ENCODE data around the gene PGLYRP1. TPM values are rescaled to one million over a fixed set of nuclear protein-coding genes. Genes with fewer than 3 reads are reported as not detected.

Gene PGLYRP1
- total RNA-seq, 1 donor from 2014 or later = not detected

GRCh38 chr19:46032597-46033025 is 9.8 kb upstream of the PGLYRP1 start:
- no peak for DNase-seq (ENCODE audit: low spot score)

- no peak for DNase-seq (ENCODE audit: low spot score)
Observed at GRCh38 chr19:46031781-46032596, 9.1 kb upstream of the PGLYRP1 start.

DNA sequence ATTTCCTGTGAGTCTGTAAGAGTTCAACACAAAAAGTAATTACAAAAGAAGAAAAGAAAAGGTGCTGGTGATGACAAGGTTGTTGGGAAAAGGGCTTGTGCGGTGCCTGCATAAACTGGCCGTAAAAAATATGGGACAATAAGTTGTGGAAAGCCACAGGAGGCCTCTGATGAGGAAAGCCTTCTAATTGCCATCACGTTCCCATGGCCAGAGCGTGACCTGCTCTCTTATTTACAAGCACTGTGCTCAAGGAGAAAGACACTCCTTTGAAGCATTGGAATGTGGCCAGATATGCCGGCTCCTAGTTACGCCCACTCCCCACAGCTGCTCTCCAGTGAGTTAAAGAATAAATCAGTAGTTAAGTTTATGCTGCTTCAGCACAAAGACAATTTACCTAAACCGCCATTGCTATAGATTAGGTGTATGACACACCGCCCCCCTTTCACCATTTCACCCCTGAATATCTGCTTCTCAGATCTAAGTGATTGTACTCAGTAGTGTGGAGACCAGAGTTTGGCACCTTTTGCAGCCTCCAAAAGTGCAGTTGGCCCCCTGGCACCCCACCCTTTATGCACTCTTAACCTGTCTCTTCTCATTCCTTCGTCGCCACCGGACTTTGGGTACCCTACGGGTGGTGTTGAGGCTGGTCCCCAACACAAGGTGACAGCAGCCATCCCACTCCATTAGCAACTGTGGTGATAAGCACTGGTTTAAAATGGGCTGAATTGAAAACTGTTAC is 8.1 kb upstream of the PGLYRP1 start:
- DNase-seq (ENCODE audit: low spot score) = no peak

GRCh38 chr19:46025835-46026234 is 3.0 kb upstream of the PGLYRP1 start:
- no peak for DNase-seq (ENCODE audit: low spot score)

DNA sequence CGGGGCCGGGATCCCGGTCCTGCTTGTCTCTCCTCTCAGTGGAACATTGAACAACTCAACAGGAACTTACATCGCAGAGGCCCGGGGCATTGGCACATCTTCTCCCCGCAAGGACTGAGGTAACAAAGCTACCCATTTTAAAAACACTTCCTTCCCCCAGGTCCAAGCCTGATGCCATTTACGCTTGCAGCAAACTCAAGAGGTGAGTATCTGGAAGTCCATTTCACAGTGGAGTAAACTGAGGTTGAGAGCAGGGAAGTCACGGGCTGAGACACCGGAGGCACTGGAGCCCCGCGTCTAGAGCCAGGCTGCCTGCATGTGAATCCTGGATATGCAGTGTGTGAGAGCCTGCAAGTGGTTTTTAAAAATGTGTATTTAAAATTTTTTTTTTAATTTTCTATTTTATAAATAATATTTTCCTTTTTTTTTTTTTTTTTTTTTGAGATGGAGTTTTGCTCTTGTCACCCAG is 492 bp upstream of the PGLYRP1 start:
- no peak for DNase-seq (ENCODE audit: low spot score)

- DNase-seq (ENCODE audit: low spot score) = no peak
Observed at GRCh38 chr19:46022061-46022430, 807 bp downstream of the PGLYRP1 start.

- DNase-seq (ENCODE audit: low spot score) = no peak
Observed at GRCh38 chr19:46021531-46022041, 1.3 kb downstream of the PGLYRP1 start.

DNA sequence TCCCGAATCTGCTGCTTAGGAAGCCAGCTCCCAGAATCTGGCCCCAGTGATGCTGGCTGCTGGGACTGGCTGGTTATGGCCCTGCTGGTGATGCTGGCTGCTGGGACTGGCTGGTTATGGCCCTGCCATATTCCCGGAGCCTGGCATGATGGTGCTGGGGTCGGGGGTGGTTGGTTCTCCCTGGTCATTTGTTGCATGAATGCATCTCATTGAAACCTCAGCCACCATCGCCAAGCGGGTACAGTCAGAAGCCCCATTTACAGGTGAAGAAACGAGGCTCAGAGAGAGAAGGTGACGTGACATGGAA is 2.1 kb downstream of the PGLYRP1 start:
- no peak for DNase-seq (ENCODE audit: low spot score)

DNA sequence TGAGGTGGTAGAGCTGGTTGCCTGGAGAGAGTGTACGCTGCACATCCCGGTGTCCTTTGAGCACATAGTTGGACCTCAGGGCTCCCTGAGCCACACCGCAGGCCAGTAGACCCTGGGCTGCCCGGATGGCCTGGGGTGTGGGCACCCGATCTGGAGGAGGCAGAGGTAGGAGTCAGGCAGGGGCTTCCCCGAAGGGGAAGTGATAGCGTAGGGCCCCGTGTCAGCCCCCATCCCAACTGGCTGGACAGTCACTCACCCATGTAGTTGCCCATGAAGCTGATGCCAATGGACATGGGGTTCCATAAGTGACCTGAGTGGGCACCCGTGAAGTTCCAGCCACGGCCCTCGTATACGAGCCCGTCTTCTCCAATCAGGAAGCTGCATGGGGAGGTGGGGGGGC is 3.6 kb downstream of the PGLYRP1 start:
- no peak for DNase-seq (ENCODE audit: low spot score)

- no peak for DNase-seq (ENCODE audit: low spot score)
Observed at GRCh38 chr19:46018729-46019251, 4.1 kb downstream of the PGLYRP1 start.

DNA sequence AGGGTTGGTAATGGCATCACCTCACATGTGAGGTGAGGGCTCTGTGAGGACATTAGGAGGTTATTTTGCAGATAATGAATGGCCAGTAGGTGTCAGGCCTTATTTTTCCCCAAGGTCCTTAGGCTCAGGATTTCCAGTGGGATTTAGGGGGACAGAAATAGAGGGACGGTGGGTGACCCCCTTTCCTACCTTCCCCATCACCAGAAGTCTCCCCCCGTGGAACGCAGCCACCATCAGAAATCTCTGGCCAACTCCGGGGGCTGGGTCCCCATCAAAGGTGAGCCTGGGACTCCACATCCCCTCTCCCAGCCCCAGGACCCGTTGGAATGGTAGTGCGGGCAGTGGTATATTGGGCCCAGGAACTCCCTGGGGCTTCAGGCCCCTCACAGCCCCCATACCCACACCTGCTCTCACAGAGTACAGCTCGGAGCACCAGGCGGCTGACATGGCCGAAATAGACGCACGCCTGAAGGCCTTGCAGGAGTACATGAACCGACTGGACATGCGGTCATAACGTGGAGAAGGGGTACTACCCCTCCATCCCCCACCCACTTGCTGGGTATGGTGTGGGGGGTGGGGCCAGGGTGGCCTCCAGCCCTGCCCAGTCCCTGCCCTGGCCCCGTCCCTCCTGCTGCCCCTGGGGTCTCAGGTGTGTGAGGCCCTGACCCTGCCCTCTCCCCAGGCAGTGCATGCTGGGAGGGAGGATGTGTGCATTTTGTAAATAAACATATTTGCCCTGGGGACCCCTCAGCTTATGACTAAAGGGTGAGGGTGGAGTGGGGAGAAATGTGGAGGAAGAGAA is 4.8 kb downstream of the PGLYRP1 start:
- no peak for DNase-seq (ENCODE audit: low spot score)

- no peak for DNase-seq (ENCODE audit: low spot score)
Observed at GRCh38 chr19:46017095-46017429, 5.8 kb downstream of the PGLYRP1 start.

DNA sequence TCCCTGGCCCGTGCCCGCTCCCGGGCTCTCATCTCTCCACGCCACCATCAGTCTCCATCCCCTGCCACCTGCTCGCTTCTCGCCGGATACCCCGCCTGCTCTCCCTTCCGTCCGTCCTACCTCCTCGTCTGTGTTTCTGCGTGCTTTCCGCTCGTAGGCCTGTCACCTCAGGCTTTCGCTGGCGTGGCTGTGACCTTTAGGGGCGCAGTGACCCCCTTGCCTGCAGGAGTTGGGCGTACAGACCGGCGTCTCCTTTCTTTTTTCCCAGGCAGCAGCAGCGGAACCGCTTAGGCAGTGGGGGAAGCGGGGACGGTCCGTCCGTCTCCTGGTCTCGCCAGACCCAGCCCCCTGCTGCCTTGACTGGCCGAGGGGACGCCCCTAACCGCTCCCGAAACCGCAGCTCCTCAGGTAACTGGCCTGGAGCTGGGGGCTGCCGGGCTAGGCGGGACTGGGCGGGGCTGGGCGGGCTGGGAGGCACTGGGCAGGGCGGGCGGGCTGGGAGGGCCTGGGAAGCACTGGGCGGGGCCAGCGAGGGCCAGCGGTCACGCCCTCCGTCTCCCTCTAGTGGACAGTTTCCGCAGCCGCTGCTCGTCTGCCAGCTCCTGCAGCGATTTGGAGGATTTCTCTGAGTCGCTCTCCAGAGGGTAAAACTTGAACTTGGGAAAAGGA is 6.3 kb downstream of the PGLYRP1 start:
- peak; percentile 78 for DNase-seq (ENCODE audit: low spot score)

DNA sequence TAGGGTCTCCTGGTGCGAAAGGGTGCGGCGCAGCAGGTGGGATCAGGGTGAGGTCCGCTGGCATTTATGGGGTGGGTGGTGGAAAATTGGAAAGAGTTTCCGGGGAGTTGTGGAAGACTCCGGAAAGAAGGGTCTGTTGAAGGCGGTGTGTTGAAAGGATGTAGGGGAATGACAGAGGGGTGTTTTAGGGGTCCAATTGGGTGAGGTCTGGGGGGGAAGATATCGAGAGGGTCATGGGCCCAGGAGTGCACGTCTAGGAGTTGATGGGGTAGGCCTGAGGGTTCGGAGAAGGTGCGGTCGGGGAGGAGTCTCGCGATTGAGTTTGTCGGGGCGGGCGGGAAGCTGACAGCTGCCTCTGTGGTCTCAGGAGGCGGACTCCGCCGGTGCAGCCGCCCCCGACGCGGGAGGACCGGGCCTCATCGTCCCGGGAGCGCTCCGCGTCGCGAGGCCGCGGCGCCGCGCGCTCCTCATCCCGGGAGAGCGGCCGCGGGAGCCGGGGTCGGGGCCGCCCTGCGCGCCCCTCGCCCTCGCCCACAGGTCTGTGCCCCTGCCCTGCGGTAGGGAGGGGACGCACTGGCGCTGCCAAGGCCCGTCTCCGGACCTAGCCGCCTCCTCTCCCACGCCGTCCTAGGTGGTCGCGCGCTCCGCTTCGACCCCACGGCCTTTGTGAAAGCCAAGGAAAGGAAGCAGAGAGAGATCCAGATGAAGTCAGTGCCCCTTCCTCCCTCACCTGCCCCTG is 7.0 kb downstream of the PGLYRP1 start:
- DNase-seq (ENCODE audit: low spot score) = no peak

DNA sequence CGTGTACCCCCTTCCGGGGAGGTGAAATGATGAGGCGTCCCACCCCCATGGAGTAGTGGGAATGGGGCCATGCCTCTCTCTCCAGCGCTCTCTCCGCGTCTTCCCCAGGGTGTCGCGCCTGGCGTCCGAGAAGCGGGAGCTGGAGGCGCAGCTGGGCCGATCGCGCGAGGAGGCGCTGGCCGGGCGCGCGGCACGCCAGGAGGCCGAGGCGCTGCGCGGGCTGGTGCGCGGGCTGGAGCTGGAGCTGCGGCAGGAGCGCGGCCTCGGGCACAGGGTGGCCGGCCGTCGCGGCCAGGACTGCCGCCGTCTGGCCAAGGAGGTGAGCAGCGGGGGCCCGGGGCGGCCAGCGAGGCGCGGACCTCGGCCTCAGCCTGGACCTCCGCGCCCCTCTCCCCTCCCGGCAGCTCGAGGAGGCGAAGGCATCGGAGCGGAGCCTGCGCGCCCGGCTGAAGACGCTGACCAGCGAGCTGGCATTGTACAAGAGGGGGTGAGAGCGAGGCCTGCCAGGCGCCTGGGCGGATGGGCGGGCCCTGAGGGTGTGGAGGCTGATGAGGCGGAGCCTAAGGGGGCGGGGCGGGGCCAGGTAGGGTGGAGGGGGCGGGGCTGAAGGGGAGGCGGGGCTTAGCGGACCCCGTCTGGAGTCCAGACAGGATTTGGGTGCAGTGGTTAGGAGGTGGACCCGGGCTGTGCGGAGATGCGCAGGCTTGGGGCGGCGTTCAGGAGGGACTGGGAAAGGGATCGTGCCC is 7.7 kb downstream of the PGLYRP1 start:
- peak; percentile 33 for DNase-seq (ENCODE audit: low spot score)

- DNase-seq (ENCODE audit: low spot score) = no peak
Observed at GRCh38 chr19:46014534-46014933, 8.3 kb downstream of the PGLYRP1 start.

- DNase-seq (ENCODE audit: low spot score) = peak; percentile 45
Observed at GRCh38 chr19:46009530-46010510, 13.0 kb downstream of the PGLYRP1 start.

DNA sequence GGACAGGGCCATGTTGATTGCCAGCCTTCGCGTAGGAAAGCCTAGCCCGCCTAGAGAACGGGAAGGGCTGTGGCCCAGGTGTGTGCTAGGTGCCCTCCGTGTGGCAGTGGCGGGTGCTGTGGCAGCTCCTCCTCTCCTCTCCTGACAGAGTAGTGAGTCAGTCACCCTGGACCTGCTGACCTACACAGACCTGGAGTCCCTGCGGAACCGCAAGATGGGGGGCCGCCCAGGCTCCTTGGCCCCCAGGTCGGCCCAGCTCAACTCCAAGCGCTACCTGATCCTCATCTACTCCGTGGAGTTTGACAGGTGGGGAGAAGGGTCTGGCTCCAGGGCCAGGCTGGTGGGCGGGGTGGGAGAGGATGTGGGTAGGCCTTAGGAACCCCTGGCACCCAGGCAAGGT is 16.4 kb downstream of the PGLYRP1 start:
- DNase-seq (ENCODE audit: low spot score) = no peak
